ENCODE data around the gene PVALEF. TPM values are rescaled to one million over a fixed set of nuclear protein-coding genes. Genes with fewer than 3 reads are reported as not detected.

The PVALEF gene
- total and polyA plus RNA-seq, 2 of the 13 experiments (the other 11 are each of a cell fraction or from before 2014, with no cell fraction given), result 0.18 TPM

DNA sequence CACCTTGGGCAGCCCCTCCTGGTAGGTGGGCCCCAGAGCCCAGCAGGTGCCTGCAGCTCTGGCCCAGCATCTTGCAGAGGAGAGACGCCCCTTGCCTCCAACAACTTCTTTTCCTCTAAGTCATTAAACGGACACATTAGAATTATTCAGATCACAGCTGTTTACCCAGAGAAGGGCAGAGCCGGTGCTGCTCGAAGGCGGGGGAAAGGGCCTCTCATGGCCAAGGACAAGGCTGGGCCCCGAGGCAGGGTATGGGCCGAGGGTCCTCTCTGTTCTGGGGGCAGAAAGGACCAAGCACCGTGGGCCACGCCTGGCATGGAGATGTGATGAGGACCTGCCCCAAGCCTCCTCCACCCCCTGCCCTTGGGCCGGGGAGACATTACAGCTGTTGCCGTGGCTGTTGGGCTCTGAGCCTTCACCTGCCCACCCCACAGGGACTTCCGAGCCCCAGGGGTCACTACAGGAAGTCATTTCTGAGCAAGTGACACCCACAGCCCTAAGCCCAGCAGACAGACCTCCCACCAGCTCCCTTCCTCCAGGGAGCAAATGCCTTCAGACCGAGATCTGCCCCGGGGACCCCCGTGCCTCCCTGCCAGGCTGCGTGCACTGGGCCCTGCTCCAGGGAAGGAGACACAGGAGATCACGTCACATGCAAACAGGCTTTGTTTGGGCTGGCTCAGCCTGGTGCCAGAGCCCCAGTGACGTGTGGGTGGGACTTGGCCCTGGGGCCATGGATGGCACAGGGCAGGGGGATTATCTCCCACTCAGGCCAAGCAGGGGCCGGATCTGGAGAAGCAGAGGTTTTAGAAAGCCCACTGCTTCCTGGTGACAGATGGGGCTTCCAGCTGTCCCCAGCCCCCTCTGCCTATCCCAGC is 699 bp upstream of the PVALEF start (continued):
- TF ChIP-seq, protein P1, sequence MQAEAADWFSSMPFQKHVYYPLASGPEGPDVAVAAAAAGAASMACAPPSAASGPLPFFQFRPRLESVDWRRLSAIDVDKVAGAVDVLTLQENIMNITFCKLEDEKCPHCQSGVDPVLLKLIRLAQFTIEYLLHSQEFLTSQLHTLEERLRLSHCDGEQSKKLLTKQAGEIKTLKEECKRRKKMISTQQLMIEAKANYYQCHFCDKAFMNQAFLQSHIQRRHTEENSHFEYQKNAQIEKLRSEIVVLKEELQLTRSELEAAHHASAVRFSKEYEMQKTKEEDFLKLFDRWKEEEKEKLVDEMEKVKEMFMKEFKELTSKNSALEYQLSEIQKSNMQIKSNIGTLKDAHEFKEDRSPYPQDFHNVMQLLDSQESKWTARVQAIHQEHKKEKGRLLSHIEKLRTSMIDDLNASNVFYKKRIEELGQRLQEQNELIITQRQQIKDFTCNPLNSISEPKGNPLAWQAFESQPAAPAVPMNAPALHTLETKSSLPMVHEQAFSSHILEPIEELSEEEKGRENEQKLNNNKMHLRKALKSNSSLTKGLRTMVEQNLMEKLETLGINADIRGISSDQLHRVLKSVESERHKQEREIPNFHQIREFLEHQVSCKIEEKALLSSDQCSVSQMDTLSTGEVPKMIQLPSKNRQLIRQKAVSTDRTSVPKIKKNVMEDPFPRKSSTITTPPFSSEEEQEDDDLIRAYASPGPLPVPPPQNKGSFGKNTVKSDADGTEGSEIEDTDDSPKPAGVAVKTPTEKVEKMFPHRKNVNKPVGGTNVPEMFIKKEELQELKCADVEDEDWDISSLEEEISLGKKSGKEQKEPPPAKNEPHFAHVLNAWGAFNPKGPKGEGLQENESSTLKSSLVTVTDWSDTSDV (CRISPR knock-in tag; IDR thresholded peaks at IDR 0.05), result no peak
- TF ChIP-seq ZNF652 (CRISPR knock-in tag; IDR thresholded peaks at IDR 0.05; ENCODE audit: borderline replicate concordance, low read depth), result peak; percentile 35; the same call in 1 of the 2 replicates
- no peak for TF ChIP-seq SALL1 (CRISPR knock-in tag; IDR thresholded peaks at IDR 0.05)
- TF ChIP-seq ZNF256 (CRISPR knock-in tag; conservative IDR thresholded peaks at IDR 0.05), result no peak
- no peak; the same call in 1 of the 2 replicates for TF ChIP-seq ZNF501 (CRISPR knock-in tag; IDR thresholded peaks at IDR 0.05)
- no peak for TF ChIP-seq JUNB (CRISPR knock-in tag; IDR thresholded peaks at IDR 0.05; ENCODE audit: borderline replicate concordance)
- no peak for TF ChIP-seq HMG20B (CRISPR knock-in tag; conservative IDR thresholded peaks at IDR 0.05)
- TF ChIP-seq NFE2L1 (CRISPR knock-in tag; IDR thresholded peaks at IDR 0.05; ENCODE audit: borderline replicate concordance), result no peak
- TF ChIP-seq HNRNPK (IDR thresholded peaks at IDR 0.05; ENCODE audit: low read depth, low read length, poor library complexity, severe bottlenecking), result no peak
- TF ChIP-seq ZIK1 (CRISPR knock-in tag; IDR thresholded peaks at IDR 0.05; ENCODE audit: borderline replicate concordance, low read depth), result no peak; the same call in 1 of the 2 replicates
- TF ChIP-seq GFI1 (CRISPR knock-in tag; IDR thresholded peaks at IDR 0.05; ENCODE audit: borderline replicate concordance), result no peak
- 0 out of 2 replicates have a peak, but pooled peaks have one; percentile 37 for TF ChIP-seq GATAD2A (CRISPR knock-in tag; IDR thresholded peaks at IDR 0.05)
- TF ChIP-seq ELF1 (CRISPR knock-in tag; IDR thresholded peaks at IDR 0.05), result peak; percentile 9
- TF ChIP-seq ZNF556 (CRISPR knock-in tag; IDR thresholded peaks at IDR 0.05; ENCODE audit: borderline replicate concordance), result peak; percentile 80; the same call in 1 of the 2 replicates
- TF ChIP-seq ZNF550 (CRISPR knock-in tag; IDR thresholded peaks at IDR 0.05; ENCODE audit: borderline replicate concordance), result no peak
- TF ChIP-seq JARID2 (CRISPR knock-in tag; IDR thresholded peaks at IDR 0.05; ENCODE audit: insufficient replicate concordance), result peak; percentile 37
- no peak for TF ChIP-seq ZFP41 (CRISPR knock-in tag; IDR thresholded peaks at IDR 0.05; ENCODE audit: borderline replicate concordance)
- no peak for TF ChIP-seq REL (CRISPR knock-in tag; conservative IDR thresholded peaks at IDR 0.05)
- no peak for TF ChIP-seq TMF1 (CRISPR knock-in tag; IDR thresholded peaks at IDR 0.05; ENCODE audit: low read depth)
- TF ChIP-seq ZNF558 (CRISPR knock-in tag; IDR thresholded peaks at IDR 0.05; ENCODE audit: borderline replicate concordance), result no peak
- TF ChIP-seq, protein P2, sequence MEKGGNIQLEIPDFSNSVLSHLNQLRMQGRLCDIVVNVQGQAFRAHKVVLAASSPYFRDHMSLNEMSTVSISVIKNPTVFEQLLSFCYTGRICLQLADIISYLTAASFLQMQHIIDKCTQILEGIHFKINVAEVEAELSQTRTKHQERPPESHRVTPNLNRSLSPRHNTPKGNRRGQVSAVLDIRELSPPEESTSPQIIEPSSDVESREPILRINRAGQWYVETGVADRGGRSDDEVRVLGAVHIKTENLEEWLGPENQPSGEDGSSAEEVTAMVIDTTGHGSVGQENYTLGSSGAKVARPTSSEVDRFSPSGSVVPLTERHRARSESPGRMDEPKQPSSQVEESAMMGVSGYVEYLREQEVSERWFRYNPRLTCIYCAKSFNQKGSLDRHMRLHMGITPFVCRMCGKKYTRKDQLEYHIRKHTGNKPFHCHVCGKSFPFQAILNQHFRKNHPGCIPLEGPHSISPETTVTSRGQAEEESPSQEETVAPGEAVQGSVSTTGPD (CRISPR knock-in tag; IDR thresholded peaks at IDR 0.05), result peak; percentile 60; the same call in 1 of the 2 replicates
- no peak for TF ChIP-seq IKZF1 (IDR thresholded peaks at IDR 0.05)
